Activated effector memory CD4-positive, alpha-beta T cell treated with Interleukin-2 at 50 U/mL for 16 hours (primary cell): ENCODE measurements around the gene PLSCR4.
"Not testable (repeated sequence)": the region's sequence is repeated elsewhere in the genome, so short reads cannot be mapped to it uniquely, and the experiment has no call there.

Experiments used
- DNase-seq: peaks from one replicate; pipeline ENCODE4 v3.0.0-alpha.2; 2020

Gene PLSCR4

GRCh38 chr3:146243559-146243958 is 7.3 kb downstream of the PLSCR4 start:
- no peak for DNase-seq

GRCh38 chr3:146241523-146242240 is 9.2 kb downstream of the PLSCR4 start:
- DNase-seq = no peak

GRCh38 chr3:146233487-146233886 is 17.4 kb downstream of the PLSCR4 start:
- no peak for DNase-seq

GRCh38 chr3:146227486-146227885 is 23.4 kb downstream of the PLSCR4 start:
- DNase-seq = no peak

GRCh38 chr3:146226881-146227280 is 24.0 kb downstream of the PLSCR4 start:
- no peak for DNase-seq

- not testable (repeated sequence) for DNase-seq
These were observed 25.4 kb downstream of the PLSCR4 start for GRCh38 chr3:146225458-146225857.

GRCh38 chr3:146223401-146224373 is 27.2 kb downstream of the PLSCR4 start:
- DNase-seq = no peak

GRCh38 chr3:146222204-146223046 is 28.5 kb downstream of the PLSCR4 start:
- no peak for DNase-seq

GRCh38 chr3:146221276-146221675 is 29.6 kb downstream of the PLSCR4 start:
- DNase-seq = no peak

GRCh38 chr3:146218880-146219866 is 31.7 kb downstream of the PLSCR4 start:
- no peak for DNase-seq

- DNase-seq = no peak
These were observed 33.6 kb downstream of the PLSCR4 start for GRCh38 chr3:146217324-146217723.

GRCh38 chr3:146214493-146214892 is 36.4 kb downstream of the PLSCR4 start:
- DNase-seq = no peak

GRCh38 chr3:146209371-146209770 is 41.5 kb downstream of the PLSCR4 start:
- no peak for DNase-seq

- DNase-seq = no peak
These were observed 47.1 kb downstream of the PLSCR4 start for GRCh38 chr3:146203776-146204175.

- no peak for DNase-seq
These were observed 50.3 kb downstream of the PLSCR4 start for GRCh38 chr3:146200461-146201220.

- no peak for DNase-seq
These were observed 51.1 kb downstream of the PLSCR4 start for GRCh38 chr3:146199762-146200161.

GRCh38 chr3:146196789-146197188 is 54.1 kb downstream of the PLSCR4 start:
- DNase-seq = no peak

- DNase-seq = no peak
These were observed 55.3 kb downstream of the PLSCR4 start for GRCh38 chr3:146195605-146196004.

- no peak for DNase-seq
These were observed 55.9 kb downstream of the PLSCR4 start for GRCh38 chr3:146195030-146195429.

- DNase-seq = no peak
These were observed 59.9 kb downstream of the PLSCR4 start for GRCh38 chr3:146191051-146191450.
